GM12878 (cell line): ENCODE measurements around the gene COTL1. TPM values are rescaled to one million over a fixed set of nuclear protein-coding genes. Genes with fewer than 3 reads are reported as not detected.

ENCODE experiments used
- ATAC-seq: fragments of 200-7000 bp; cut with Tn5 transposase; 3 replicates; pipeline ENCODE4 v1.9.1; 2020; ENCODE audit warnings: mild to moderate bottlenecking, moderate library complexity
- BruUV-seq: library from RNA; stranded (reverse); fragments of 400-500 nt; replicated peaks from 2 replicates; lab custom pipeline; 2021; lab: Mats Ljungman, UMichigan
- CTCF ChIA-PET: fragments of 300-600 bp; sonication (Branson Sonifier 250); formaldehyde crosslinking; extraction: SDS; loops from one replicate; lab custom pipeline; 2021; ENCODE audit warnings: inconsistent platforms; lab: Yijun Ruan, JAX
- POLR2A ChIA-PET: fragments of 350-600 bp; formaldehyde crosslinking; extraction: SDS; loops from one replicate; lab custom pipeline; 2021; ENCODE audit warnings: inconsistent platforms; lab: Charles Lee
- RAD21 ChIA-PET: fragments of 300-600 bp; sonication (Branson Sonifier 250); formaldehyde crosslinking; loops from one replicate; lab custom pipeline; 2023; ENCODE audit warnings: antibody characterized with exemption; ENCODE audit not compliant: unreplicated experiment; lab: Charles Lee
- SMC1A ChIA-PET: fragments of 300-600 bp; sonication (Branson Sonifier 250); formaldehyde crosslinking; loops from one replicate; lab custom pipeline; 2023; ENCODE audit not compliant: unreplicated experiment, uncharacterized antibody; lab: Charles Lee
- DNase-seq: peaks from one replicate; pipeline ENCODE4 v3.0.0-alpha.2; 2011; ENCODE audit warnings: low read depth, low spot score
- FAIRE-seq: peaks from 3 replicates; lab custom pipeline; 2011; peaks lifted over from hg19 to GRCh38; lab: Jason Lieb, UNC
- H2AFZ ChIP-seq: 2 replicates; pipeline ENCODE4 v1.6.0; 2011; ENCODE audit warnings: low read depth, low read length, control low read depth; ENCODE audit not compliant: control insufficient read depth
- H3K27ac ChIP-seq: 2 replicates; pipeline ENCODE4 v1.5.1; 2011; ENCODE audit warnings: control low read depth; ENCODE audit not compliant: control insufficient read depth, insufficient read depth
- H3K27me3 ChIP-seq, 2 experiments: replicated peaks in 1 of 2; 2 replicates each; pipeline versions ENCODE4 v1.6.0 to v1.6.1; 2011; ENCODE audit warnings: low read length in 1 of 2; ENCODE audit not compliant: control insufficient read depth in 2 of 2, insufficient read depth in 2 of 2
- H3K36me3 ChIP-seq, 2 experiments: 2 replicates each; pipeline ENCODE4 v1.5.1; 2011; ENCODE audit warnings: low read length in 1 of 2; ENCODE audit not compliant: control insufficient read depth in 2 of 2, insufficient read depth in 2 of 2
- H3K4me1 ChIP-seq: 2 replicates; pipeline ENCODE4 v1.6.1; 2011; ENCODE audit warnings: mild to moderate bottlenecking, low read length, moderate library complexity, mixed read lengths; ENCODE audit not compliant: control insufficient read depth, insufficient read depth
- H3K4me2 ChIP-seq: 2 replicates; pipeline ENCODE4 v1.6.0; 2011; ENCODE audit warnings: control low read depth; ENCODE audit not compliant: control insufficient read depth, insufficient read depth
- H3K4me3 ChIP-seq: fragments of 200-600 bp; sonication (generic); 2 replicates; pipeline ENCODE4 v1.5.1; 2016
- H3K79me2 ChIP-seq: 2 replicates; pipeline ENCODE4 v1.6.0; 2011; ENCODE audit warnings: low read length; ENCODE audit not compliant: control insufficient read depth, insufficient read depth
- H3K9ac ChIP-seq: 2 replicates; pipeline ENCODE4 v1.8.0; 2011; ENCODE audit warnings: low read length, control low read depth, mixed read lengths; ENCODE audit not compliant: control insufficient read depth, insufficient read depth
- H3K9me3 ChIP-seq: replicated peaks from 3 replicates; pipeline ENCODE4 v1.5.1; 2011; ENCODE audit warnings: mild to moderate bottlenecking, low read length; ENCODE audit not compliant: control insufficient read depth, insufficient read depth
- H4K20me1 ChIP-seq: 2 replicates; pipeline ENCODE4 v1.6.0; 2011; ENCODE audit not compliant: control insufficient read depth, insufficient read depth
- BACH1 ChIP-seq: fragments of 450-650 bp; IDR thresholded peaks from 2 replicates; pipeline ENCODE4 v1.6.1; 2017; ENCODE audit warnings: mild to moderate bottlenecking, borderline replicate concordance
- EGR1 ChIP-seq, 2 experiments: IDR thresholded peaks; 1 replicate in 1 of 2; 2 replicates in 1 of 2; pipeline ENCODE4 v1.6.1; 2011 to 2012; ENCODE audit warnings: low read depth in 2 of 2, low read length in 2 of 2, borderline replicate concordance in 1 of 2, mild to moderate bottlenecking in 1 of 2, moderate library complexity in 1 of 2
- EZH2 ChIP-seq: IDR thresholded peaks from 2 replicates; pipeline ENCODE4 v1.6.1; 2012; ENCODE audit warnings: low read depth, mild to moderate bottlenecking, control low read depth, inconsistent platforms, low read length, borderline replicate concordance; ENCODE audit not compliant: control insufficient read depth
- GABPA ChIP-seq: IDR thresholded peaks from 2 replicates; pipeline ENCODE4 v1.6.1; 2014; ENCODE audit warnings: antibody characterized with exemption, low read depth, mild to moderate bottlenecking, inconsistent platforms
- GATAD2B ChIP-seq: fragments of 450-650 bp; conservative IDR thresholded peaks from 2 replicates; pipeline ENCODE4 v1.6.1; 2017; ENCODE audit warnings: low read depth, mild to moderate bottlenecking, moderate library complexity
- RBBP5 ChIP-seq: fragments of 200-600 bp; sonication (generic); conservative IDR thresholded peaks from 2 replicates; pipeline ENCODE4 v1.6.1; 2016
- RELA ChIP-seq: fragments of 450-650 bp; IDR thresholded peaks from 2 replicates; pipeline ENCODE4 v1.8.0; 2014; ENCODE audit warnings: borderline replicate concordance; ENCODE audit not compliant: partially characterized antibody
- SMAD1 ChIP-seq: fragments of 450-650 bp; IDR thresholded peaks from 2 replicates; pipeline ENCODE4 v1.6.1; 2018; ENCODE audit warnings: mild to moderate bottlenecking, low read depth; ENCODE audit not compliant: partially characterized antibody
- SREBF2 ChIP-seq: IDR thresholded peaks from 2 replicates; pipeline ENCODE4 v1.6.1; 2012; ENCODE audit warnings: mild to moderate bottlenecking, low read length
- TARDBP ChIP-seq: IDR thresholded peaks from 2 replicates; pipeline ENCODE4 v1.6.1; 2016; ENCODE audit warnings: borderline replicate concordance
- YBX1 ChIP-seq: fragments of 450-650 bp; IDR thresholded peaks from 2 replicates; pipeline ENCODE4 v1.6.1; 2016; ENCODE audit warnings: antibody characterized with exemption
- ZBED1 ChIP-seq: IDR thresholded peaks from 2 replicates; pipeline ENCODE4 v1.6.1; 2016; ENCODE audit warnings: borderline replicate concordance
- ZSCAN29 ChIP-seq: fragments of 450-650 bp; IDR thresholded peaks from 2 replicates; pipeline ENCODE4 v1.6.1; 2017; ENCODE audit warnings: mild to moderate bottlenecking, moderate library complexity
- WGBS: methylation state at CpG from one replicate; pipeline ENCODE4 v1.1.6; 2016; ENCODE audit warnings: low lambda C conversion rate; ENCODE audit not compliant: insufficient replicate concordance, insufficient coverage; ENCODE audit errors: missing lambda C conversion rate; 5-methylcytosine and 5-hydroxymethylcytosine counted together
- in situ Hi-C: fragments of 300-500 bp; cut with MboI; formaldehyde crosslinking; loops from 9 replicates; pipeline ENCODE4 v1.14.3; 2018; ENCODE audit warnings: mixed read lengths
- intact Hi-C: fragments of 100-400 bp; cut with micrococcal nuclease; formaldehyde crosslinking; loops from one replicate; pipeline ENCODE4 v1.14.2; 2022; ENCODE audit not compliant: unreplicated experiment
- polyA plus RNA-seq, 11 experiments: library from polyadenylated mRNA; depleted of rRNA in 4 of 11; unstranded in 6 of 11; stranded (reverse) in 5 of 11; fragments of >200 nt; fragmentation: Nextera tagmentation in 4 of 11; fragmentation: Illumina TruSeq in 1 of 11; extraction: Ambion mirVana in 4 of 11; extraction: Trizol in 1 of 11; gene quantifications; 1 replicate in 1 of 11; 2 replicates in 10 of 11; pipeline versions ENCODE4 v1.2.1 to v1.2.3, GENCODE V29; 2011 to 2016; ENCODE audit warnings: inconsistent platforms in 2 of 11, missing spikeins in 2 of 11, low read depth in 1 of 11
- total RNA-seq, 4 experiments: library from RNA; depleted of rRNA in 3 of 4; stranded (reverse); fragments of >200 nt in 3 of 4; fragmentation: Illumina TruSeq in 1 of 4; extraction: Trizol in 1 of 4; gene quantifications; 2 replicates each; pipeline versions ENCODE4 v1.2.1 to v1.2.3, GENCODE V29; 2013 to 2021
- TF ChIP-seq, protein P1 (sequence below): fragments of 150-350 bp; IDR thresholded peaks from 2 replicates; pipeline ENCODE4 v1.6.1; 2016; ENCODE audit warnings: low read depth, low read length
- TF ChIP-seq, protein P2 (sequence below): IDR thresholded peaks from 2 replicates; pipeline ENCODE4 v1.6.1; 2012; ENCODE audit warnings: low read depth, low read length, improper control_type of control experiment
- TF ChIP-seq, protein P3 (sequence below): fragments of 450-650 bp; IDR thresholded peaks from 2 replicates; pipeline ENCODE4 v1.6.1; 2016; ENCODE audit warnings: mild to moderate bottlenecking
- TF ChIP-seq, protein P4 (sequence below): fragments of 450-650 bp; IDR thresholded peaks from 2 replicates; pipeline ENCODE4 v1.6.1; 2016; ENCODE audit warnings: mild to moderate bottlenecking

COTL1 gene
- total and polyA plus RNA-seq, 10 of the 15 experiments (the other 5 are each of a cell fraction or from before 2014, with no cell fraction given), result 140 to 894 (median 330) TPM

DNA sequence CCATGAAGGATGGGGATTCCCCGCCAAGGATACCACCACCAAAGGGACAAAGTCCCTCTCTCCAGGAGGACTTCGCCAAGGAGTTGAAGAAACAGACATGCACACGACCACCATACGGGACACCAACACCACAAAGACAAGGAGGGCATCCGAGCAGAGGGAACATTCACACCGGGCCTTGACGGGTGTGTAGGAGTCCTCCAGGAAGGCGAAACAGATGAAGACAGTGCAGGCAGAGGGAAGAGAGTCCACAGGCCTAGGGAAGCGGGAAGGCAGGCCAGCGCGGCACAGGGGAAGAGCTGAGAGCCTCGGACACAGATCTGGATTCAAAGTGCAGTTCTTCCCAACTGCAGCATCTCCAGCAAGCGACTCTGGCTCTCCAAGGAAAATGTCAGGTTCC, 10.8 kb downstream of the COTL1 start:
- FAIRE-seq (no peak), ATAC-seq (no peak), DNase-seq (no peak)
- H3K9ac ChIP-seq, result peak overlapping the region; percentile 55
- peaks cover 11% of the 10 kb centered on the region; the same call in 2 of the 3 replicates for H3K9me3 ChIP-seq
- H3K4me1 ChIP-seq, result peaks cover 66% of the 10 kb centered on the region
- TF ChIP-seq GATAD2B (no peak), GABPA (no peak), ZSCAN29 (no peak), SMAD1 (no peak), SREBF2 (no peak), EGR1 (IDR thresholded peaks at IDR 0.05; ENCODE audit: borderline replicate concordance in 1 of 2, low read depth in 2 of 2, low read length in 2 of 2) (no peak), TARDBP (no peak), RELA (no peak), BACH1 (peak; percentile 10; the same call in 1 of the 2 replicates), ZBED1 (no peak), RBBP5 (no peak), YBX1 (no peak), EZH2 (no peak)
- TF ChIP-seq, protein P1, sequence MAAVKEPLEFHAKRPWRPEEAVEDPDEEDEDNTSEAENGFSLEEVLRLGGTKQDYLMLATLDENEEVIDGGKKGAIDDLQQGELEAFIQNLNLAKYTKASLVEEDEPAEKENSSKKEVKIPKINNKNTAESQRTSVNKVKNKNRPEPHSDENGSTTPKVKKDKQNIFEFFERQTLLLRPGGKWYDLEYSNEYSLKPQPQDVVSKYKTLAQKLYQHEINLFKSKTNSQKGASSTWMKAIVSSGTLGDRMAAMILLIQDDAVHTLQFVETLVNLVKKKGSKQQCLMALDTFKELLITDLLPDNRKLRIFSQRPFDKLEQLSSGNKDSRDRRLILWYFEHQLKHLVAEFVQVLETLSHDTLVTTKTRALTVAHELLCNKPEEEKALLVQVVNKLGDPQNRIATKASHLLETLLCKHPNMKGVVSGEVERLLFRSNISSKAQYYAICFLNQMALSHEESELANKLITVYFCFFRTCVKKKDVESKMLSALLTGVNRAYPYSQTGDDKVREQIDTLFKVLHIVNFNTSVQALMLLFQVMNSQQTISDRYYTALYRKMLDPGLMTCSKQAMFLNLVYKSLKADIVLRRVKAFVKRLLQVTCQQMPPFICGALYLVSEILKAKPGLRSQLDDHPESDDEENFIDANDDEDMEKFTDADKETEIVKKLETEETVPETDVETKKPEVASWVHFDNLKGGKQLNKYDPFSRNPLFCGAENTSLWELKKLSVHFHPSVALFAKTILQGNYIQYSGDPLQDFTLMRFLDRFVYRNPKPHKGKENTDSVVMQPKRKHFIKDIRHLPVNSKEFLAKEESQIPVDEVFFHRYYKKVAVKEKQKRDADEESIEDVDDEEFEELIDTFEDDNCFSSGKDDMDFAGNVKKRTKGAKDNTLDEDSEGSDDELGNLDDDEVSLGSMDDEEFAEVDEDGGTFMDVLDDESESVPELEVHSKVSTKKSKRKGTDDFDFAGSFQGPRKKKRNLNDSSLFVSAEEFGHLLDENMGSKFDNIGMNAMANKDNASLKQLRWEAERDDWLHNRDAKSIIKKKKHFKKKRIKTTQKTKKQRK, result no peak
- TF ChIP-seq, protein P2, sequence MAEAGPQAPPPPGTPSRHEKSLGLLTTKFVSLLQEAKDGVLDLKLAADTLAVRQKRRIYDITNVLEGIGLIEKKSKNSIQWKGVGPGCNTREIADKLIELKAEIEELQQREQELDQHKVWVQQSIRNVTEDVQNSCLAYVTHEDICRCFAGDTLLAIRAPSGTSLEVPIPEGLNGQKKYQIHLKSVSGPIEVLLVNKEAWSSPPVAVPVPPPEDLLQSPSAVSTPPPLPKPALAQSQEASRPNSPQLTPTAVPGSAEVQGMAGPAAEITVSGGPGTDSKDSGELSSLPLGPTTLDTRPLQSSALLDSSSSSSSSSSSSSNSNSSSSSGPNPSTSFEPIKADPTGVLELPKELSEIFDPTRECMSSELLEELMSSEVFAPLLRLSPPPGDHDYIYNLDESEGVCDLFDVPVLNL, result no peak
- TF ChIP-seq, protein P3, sequence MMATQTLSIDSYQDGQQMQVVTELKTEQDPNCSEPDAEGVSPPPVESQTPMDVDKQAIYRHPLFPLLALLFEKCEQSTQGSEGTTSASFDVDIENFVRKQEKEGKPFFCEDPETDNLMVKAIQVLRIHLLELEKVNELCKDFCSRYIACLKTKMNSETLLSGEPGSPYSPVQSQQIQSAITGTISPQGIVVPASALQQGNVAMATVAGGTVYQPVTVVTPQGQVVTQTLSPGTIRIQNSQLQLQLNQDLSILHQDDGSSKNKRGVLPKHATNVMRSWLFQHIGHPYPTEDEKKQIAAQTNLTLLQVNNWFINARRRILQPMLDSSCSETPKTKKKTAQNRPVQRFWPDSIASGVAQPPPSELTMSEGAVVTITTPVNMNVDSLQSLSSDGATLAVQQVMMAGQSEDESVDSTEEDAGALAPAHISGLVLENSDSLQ, result 0 out of 2 replicates have a peak, but pooled peaks have one; percentile 5
- TF ChIP-seq, protein P4, sequence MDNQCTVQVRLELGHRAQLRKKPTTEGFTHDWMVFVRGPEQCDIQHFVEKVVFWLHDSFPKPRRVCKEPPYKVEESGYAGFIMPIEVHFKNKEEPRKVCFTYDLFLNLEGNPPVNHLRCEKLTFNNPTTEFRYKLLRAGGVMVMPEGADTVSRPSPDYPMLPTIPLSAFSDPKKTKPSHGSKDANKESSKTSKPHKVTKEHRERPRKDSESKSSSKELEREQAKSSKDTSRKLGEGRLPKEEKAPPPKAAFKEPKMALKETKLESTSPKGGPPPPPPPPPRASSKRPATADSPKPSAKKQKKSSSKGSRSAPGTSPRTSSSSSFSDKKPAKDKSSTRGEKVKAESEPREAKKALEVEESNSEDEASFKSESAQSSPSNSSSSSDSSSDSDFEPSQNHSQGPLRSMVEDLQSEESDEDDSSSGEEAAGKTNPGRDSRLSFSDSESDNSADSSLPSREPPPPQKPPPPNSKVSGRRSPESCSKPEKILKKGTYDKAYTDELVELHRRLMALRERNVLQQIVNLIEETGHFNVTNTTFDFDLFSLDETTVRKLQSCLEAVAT, result peak; percentile 82
- peak overlapping the region; percentile 43; the same call in 1 of the 2 replicates for H3K4me3 ChIP-seq
- 72% methylated on average over 13 of the region's 13 CpGs for WGBS
- no peak overlapping the region for H2AFZ ChIP-seq
- no TSS peak for BruUV-seq
- peaks cover 10 to 18% of the 10 kb centered on the region in 2 experiments; a peak in 3 of 4 replicates for H3K36me3 ChIP-seq
- peak overlapping the region; percentile 63 for H3K27ac ChIP-seq
- in situ Hi-C loops, result loop anchor here (10.0 to 25.0 kb wide), 2 partner anchors 652 to 955 kb away; partner anchors contain the start of gene OSGIN1
- peak overlapping the region; percentile 92 for H3K4me2 ChIP-seq
- peaks cover 95% of the 10 kb centered on the region for H3K79me2 ChIP-seq
- intact Hi-C loops, result no loop called here
- ChIA-PET SMC1A (interaction anchor here (0.7 to 13.9 kb wide), 6 partner anchors 9 to 98 kb away, joined by 3 to 229 read pairs (median 6); partner anchors contain the start of gene COTL1), POLR2A (interaction anchor here (0.5 to 16.2 kb wide), 8 partner anchors 7 to 320 kb away, joined by 3 to 214 read pairs (median 6); partner anchors contain the start of gene COTL1), CTCF (interaction anchor here (1.3 to 2.7 kb wide), 4 partner anchors 9 to 15 kb away, joined by 3 to 9 read pairs (median 7); no protein-coding TSS in a partner anchor), RAD21 (interaction anchor here (1.0 to 13.6 kb wide), 5 partner anchors 9 to 93 kb away, joined by 5 to 224 read pairs (median 22); partner anchors contain the start of gene COTL1)
- no peaks in the 10 kb centered on the region for H3K27me3 ChIP-seq
- no peaks in the 10 kb centered on the region for H4K20me1 ChIP-seq
